ENCODE results near the gene ZBTB24. TPM values are rescaled to one million over a fixed set of nuclear protein-coding genes. Genes with fewer than 3 reads are reported as not detected.

The ZBTB24 gene
- total RNA-seq, 4 donors from 2014 or later, result 8.1 to 11.6 (median 11.2) TPM

DNA sequence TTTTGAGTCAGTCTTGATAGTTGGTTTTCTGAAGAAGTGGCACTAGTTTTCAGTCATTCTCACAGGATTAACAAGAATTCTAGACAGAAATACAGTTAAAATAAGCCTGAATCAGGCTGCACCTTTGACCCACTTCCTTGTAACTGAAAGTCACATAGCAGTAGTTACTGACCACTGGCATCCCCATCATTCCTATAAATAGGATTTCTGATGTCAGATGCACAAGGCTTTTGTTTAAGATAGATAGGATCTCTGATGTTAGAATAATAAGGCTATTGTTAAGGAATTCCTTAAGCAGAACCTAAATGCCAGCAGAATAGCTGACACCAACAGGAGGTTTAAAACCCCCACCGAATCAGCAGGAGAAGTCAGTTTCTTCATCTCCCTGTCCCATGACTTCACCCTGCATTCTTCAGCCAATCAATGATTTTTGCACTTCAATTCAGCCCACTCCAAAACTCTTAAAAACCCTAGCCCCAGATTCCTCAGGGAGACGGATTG lies 30.6 kb upstream of the ZBTB24 start:
- H3K4me1 ChIP-seq, result peaks cover 10% of the 10 kb centered on the region
- TF ChIP-seq POLR2A (IDR thresholded peaks at IDR 0.05) (no peak), EP300 (IDR thresholded peaks at IDR 0.05) (no peak), CTCF (IDR thresholded peaks at IDR 0.05) (no peak)
- DNase-seq (ENCODE audit: low spot score in 2 of 2), result no peak
- no peaks in the 10 kb centered on the region for H3K36me3 ChIP-seq
- H3K27me3 ChIP-seq, result no peaks in the 10 kb centered on the region
- no peaks in the 10 kb centered on the region for H3K9me3 ChIP-seq
- no peak overlapping the region for H3K4me3 ChIP-seq
- WGBS, result 73% methylated on average over 2 of the region's 2 CpGs
- no peak overlapping the region for H3K27ac ChIP-seq

DNA sequence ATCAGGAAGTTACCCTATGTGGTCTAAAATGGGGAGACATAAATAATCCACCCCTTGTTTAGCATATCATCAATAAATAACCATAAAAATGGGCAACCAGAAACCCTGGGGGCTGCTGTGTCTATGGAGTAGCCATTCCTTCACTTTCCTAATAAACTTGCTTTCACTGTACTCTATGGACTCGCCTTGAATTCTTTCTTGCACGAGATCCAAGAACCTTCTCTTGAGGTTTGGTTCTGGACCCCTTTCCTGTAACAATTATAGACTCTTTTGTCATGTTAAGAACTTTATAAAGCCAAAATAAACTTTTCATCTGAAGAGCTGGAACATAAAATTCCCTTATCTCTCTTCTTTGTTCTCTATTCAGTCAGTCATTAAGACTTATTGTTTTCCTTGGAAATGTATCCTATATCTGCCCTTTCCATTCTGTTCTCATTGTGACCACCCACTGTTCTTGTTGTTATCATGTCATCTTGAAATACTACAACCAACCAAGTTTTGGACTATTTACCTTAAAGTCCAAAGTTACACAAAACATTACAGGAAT lies 29.3 kb upstream of the ZBTB24 start:
- peaks cover 10% of the 10 kb centered on the region for H3K4me1 ChIP-seq
- H3K9me3 ChIP-seq, result no peaks in the 10 kb centered on the region
- no peak for DNase-seq (ENCODE audit: low spot score in 2 of 2)
- H3K36me3 ChIP-seq, result no peaks in the 10 kb centered on the region
- TF ChIP-seq POLR2AphosphoS5 (IDR thresholded peaks at IDR 0.05) (no peak), EP300 (IDR thresholded peaks at IDR 0.05) (no peak), POLR2A (IDR thresholded peaks at IDR 0.05) (no peak), CTCF (IDR thresholded peaks at IDR 0.05) (no peak)
- H3K27ac ChIP-seq, result no peak overlapping the region
- no peaks in the 10 kb centered on the region for H3K27me3 ChIP-seq
- WGBS, result 72% methylated on average over 2 of the region's 2 CpGs
- no peak overlapping the region for H3K4me3 ChIP-seq

DNA sequence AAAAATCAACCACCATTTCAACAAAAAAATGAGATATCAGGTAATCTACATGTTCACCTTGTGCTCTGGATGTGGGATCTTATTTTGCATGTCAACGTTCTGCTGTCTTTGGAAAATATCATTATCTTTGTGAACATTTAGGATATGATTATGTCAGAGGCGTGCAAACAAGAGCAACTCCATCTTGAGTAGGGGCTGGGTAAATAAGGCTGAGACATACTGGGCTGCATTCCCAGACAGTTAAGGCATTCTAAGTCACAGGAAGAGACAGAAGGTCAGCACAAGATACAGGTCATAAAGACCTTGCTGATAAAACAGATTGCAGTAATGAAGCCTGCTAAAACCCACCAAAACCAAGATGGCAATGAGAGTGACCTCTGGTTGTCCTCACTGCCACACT lies 28.8 kb upstream of the ZBTB24 start:
- no peaks in the 10 kb centered on the region for H3K27me3 ChIP-seq
- TF ChIP-seq POLR2A (IDR thresholded peaks at IDR 0.05) (no peak), EP300 (IDR thresholded peaks at IDR 0.05) (no peak), POLR2AphosphoS5 (IDR thresholded peaks at IDR 0.05) (no peak), CTCF (IDR thresholded peaks at IDR 0.05) (no peak)

DNA sequence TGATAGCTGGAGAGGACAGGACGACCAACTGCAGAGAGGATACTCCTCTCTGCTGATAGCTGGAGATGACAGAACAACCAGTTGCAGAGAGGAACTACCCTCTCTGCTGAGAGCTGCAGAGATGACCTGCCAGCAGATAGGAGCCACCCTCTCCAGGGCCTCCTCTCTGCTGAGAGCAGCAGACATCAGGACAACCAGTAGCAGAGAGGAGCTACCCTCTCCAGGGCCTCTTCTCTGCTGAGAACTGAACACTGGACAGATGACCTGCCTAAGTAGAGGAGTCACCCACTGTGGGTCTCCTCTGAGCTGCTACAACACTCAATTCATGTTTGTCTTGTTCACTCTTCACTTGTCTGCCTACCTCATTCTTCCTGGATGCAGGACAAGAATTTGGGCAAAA lies 27.3 kb upstream of the ZBTB24 start:
- Histone ChIP-seq H3K9me3 (no peaks in the 10 kb centered on the region), H3K27me3 (no peaks in the 10 kb centered on the region), H3K27ac (no peak overlapping the region), H3K4me3 (no peak overlapping the region), H3K4me1 (peaks cover 10% of the 10 kb centered on the region), H3K36me3 (no peaks in the 10 kb centered on the region)
- DNase-seq (ENCODE audit: low spot score in 2 of 2), result no peak
- no peak for TF ChIP-seq POLR2AphosphoS5 (IDR thresholded peaks at IDR 0.05)
- no peak for TF ChIP-seq CTCF (IDR thresholded peaks at IDR 0.05)
- no peak for TF ChIP-seq POLR2A (IDR thresholded peaks at IDR 0.05)
- no peak for TF ChIP-seq EP300 (IDR thresholded peaks at IDR 0.05)
- 86% methylated on average over 1 of the region's 1 CpG for WGBS

More for the DNA sequence above, 28.8 kb upstream of the ZBTB24 start:
- Histone ChIP-seq H3K27ac (no peak overlapping the region), H3K4me1 (peaks cover 10% of the 10 kb centered on the region), H3K36me3 (no peaks in the 10 kb centered on the region), H3K9me3 (no peaks in the 10 kb centered on the region), H3K4me3 (no peak overlapping the region)
- no peak for DNase-seq (ENCODE audit: low spot score in 2 of 2)
- 96% methylated on average over 2 of the region's 2 CpGs for WGBS

DNA sequence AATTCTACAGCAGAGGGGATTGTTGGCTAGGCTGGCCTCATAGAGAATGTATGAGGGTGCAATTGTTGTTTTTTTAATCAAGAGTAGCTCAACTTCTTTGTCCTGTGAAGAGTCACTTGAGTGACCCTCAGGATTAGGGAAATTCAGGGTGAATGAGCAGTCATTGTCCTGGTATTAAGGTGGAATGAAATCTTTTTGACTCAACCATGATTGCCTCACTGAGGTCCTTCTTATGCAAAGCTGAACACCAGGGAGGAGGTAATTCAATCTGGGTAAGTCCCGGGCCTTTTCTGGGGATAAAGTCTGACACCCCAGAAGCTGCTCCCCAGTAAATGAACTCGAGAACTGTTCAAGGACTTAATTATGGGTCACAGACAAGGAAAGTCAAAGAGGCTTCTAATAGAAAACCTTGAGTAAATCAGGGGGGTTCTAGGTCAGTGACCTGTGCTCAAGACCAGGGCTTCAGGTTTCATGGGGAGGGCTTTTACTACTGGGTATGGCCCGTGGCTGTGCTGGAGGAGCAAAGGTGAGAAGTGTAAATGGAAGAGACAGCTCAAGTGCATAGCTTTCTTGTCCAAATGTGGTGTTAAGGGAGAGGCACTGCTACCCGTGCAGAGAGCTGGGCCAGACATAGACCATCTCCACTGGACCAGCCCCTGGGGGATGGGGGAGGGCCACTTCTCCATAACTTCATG lies 25.3 kb upstream of the ZBTB24 start:
- peaks cover 14% of the 10 kb centered on the region for H3K4me1 ChIP-seq
- WGBS, result 85% methylated on average over 4 of the region's 4 CpGs
- H3K27me3 ChIP-seq, result no peaks in the 10 kb centered on the region
- DNase-seq (ENCODE audit: low spot score in 2 of 2), result no peak
- no peaks in the 10 kb centered on the region for H3K36me3 ChIP-seq
- no peak overlapping the region for H3K4me3 ChIP-seq
- TF ChIP-seq POLR2A (IDR thresholded peaks at IDR 0.05) (no peak), EP300 (IDR thresholded peaks at IDR 0.05) (no peak), POLR2AphosphoS5 (IDR thresholded peaks at IDR 0.05) (no peak), CTCF (IDR thresholded peaks at IDR 0.05) (no peak)
- no peak overlapping the region for H3K27ac ChIP-seq
- H3K9me3 ChIP-seq, result no peaks in the 10 kb centered on the region
